NCI-H524 treated with DMSO at 0.1 percent for 48 hours (cell line): ENCODE measurements around the gene STXBP6.

Source experiments
- DNase-seq: peaks from one replicate; lab custom pipeline; 2025; lab: John Stamatoyannopoulos, UW

The STXBP6 gene

GRCh38 chr14:25015761-25016160 is 34.2 kb downstream of the STXBP6 start:
- DNase-seq = no peak

DNA sequence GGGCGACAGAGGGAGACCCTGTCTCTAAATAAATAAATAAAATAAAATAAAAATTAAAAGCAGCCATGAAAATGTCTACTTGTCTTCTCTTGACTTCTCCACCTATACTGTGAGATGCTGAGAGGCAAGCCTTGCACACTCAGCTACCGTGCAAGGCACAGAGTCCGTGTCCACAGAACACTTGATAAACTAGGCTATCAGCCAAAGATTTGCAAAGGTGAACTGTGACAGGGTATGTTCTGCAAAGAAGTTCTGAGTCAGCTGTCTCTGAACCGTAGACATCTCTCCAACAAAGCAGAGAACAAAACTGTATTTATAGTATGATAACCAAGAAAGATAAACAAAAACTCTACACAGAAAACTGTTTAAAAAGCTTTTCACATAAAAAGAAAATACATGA is 35.5 kb downstream of the STXBP6 start:
- DNase-seq = no peak

- DNase-seq = no peak
These were observed 38.9 kb downstream of the STXBP6 start for GRCh38 chr14:25011095-25011494.

- no peak for DNase-seq
These were observed 39.5 kb downstream of the STXBP6 start for GRCh38 chr14:25010471-25010870.

GRCh38 chr14:25009891-25010290 is 40.1 kb downstream of the STXBP6 start:
- no peak for DNase-seq

DNA sequence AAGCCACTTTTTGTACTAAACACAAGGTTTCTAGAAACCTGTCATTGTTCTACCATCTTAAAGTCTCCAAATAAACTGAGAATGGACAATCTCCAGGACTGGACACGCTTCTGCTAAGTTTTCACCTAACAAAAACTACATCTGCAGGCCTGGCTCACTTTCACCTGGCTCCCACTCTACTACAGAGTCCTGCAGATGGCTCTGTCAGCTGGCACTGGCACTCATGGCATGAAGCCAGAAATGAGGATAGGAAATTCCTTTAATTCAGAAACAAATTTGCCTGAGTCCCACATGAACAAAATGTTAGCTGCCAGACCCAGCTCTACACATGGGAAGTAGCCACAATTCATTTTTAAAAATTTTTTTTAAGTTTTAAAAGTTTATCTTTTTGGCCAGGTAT is 42.1 kb downstream of the STXBP6 start:
- peak; percentile 32 for DNase-seq

DNA sequence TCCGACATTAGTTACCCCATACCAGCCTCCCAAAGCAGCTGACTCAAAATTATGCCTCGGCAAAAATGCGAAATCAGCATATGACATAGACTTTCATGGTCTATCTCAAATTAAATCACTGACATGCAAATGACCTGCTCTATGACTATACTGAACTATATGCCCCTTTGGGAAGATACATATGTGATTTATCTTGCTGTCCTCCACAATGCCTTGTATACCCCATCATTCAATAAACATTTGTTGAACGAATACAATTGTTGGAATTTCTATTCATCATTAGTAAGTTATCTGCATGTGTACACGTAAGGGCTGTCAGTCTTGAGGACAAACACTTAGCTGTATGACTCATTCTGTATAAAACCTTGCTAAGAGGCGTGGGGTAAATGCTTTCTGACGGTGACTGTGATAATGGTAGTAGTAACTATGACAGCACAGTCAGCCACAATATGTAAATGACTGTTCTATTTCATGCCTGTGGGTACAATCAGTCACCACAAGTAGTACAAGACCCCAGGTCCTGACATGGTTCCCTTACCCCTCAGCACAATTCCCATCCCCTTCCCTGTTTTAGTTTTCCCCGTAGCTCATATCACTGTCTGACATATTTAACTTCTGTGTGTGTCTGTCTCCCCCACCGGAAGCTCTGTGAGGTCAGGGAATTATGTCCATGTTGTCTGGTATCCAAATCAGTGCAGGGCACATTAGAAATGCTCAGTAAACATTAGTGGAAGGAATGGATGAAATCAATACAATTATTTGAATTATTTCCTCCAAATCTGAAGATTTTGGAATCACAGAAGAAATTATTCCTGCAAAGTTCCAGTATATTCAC is 42.8 kb downstream of the STXBP6 start:
- DNase-seq = no peak

DNA sequence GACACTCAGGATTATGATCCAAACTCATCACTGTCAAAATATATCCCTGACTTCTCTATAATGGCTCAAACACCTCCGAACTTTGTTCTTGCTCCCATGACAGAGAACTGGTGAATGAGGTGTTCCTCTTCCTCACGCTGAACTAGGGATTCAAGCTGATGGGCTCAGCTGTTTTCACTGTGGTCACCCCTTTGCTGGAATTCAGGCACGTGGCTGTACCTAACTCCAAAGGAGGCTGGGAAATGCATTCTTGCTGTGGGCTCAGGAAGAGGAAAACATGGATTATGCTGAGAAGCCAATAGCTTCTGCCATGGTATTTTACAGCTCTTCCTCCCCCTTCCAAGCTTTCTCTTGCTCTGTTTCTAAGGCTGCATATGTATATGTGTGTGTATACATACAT is 43.9 kb downstream of the STXBP6 start:
- DNase-seq = no peak

- DNase-seq = no peak
These were observed 45.5 kb downstream of the STXBP6 start for GRCh38 chr14:25004389-25004809.

DNA sequence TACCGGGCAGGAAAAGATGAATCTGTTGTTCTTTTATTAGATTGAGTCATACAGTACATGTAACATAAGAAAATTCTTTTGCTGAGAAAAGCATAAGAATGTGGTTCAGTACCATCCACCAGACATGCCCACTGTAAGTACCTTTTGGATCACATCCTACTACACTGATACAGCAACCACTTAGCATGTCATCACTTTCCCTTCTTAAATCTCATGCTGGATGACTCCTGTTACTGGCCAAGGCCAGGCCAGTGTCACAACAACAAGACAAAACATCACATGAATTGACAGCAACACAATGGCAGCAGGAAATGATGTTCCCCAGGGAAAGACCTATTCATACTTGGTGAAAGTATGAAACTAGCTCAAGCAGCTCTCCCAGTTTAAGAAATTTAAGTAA is 46.4 kb downstream of the STXBP6 start:
- no peak for DNase-seq

GRCh38 chr14:25001601-25002000 is 48.3 kb downstream of the STXBP6 start:
- no peak for DNase-seq

DNA sequence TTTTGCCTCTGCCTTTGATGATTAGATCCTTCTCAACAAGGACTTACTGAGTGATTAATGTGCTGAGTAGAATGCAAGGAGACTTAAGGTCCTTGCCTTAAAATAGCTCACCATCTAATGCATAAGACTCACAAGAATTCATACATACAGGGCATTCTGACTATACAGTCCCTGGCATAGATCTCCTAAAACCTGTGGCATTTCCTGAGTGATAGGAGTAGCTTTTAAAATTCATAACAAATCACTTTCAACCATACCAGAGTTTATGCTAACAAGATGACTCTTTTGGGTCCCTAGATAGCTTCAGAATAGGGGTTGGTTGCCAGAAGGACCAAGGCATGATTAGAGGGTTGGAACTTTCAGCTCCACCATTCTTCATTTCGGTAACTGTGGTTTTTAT is 48.8 kb downstream of the STXBP6 start:
- no peak for DNase-seq

- no peak for DNase-seq
These were observed 50.8 kb downstream of the STXBP6 start for GRCh38 chr14:24999157-24999556.

DNA sequence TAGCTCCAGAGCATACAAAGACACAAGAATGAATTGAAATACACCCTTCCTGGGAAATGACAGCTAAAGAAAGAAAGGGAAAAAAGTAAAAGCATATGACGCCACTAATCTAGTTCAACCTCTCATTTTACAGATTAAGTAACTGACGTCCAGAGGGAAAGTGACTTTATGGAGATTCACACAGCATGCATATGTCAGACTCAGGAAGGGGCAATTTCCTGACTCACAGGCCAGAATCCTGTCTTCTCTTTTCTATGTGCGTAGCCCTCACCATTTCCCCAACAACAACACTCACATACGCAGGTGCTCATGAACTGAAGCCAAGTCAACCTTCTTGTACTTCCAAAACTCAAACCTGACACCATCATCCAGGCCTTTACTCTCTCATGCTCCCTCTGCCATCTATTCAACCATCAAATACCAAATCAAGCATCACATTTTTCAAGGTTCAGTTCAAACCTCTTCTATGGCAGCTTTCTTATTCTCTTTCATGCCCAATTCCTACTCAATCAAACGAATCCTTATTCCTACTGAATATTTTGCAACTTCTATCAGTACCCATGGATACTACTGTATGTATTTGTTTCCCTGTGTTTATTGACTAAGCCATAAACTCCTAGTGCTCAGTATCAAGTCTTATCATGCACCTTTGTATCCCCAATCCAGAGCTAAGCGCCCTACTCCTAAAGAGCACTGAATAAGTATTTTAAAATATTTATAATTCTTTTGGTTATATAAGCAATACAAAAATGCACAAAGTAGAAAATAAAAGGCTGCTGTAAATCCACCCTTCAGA is 52.8 kb downstream of the STXBP6 start:
- DNase-seq = no peak

DNA sequence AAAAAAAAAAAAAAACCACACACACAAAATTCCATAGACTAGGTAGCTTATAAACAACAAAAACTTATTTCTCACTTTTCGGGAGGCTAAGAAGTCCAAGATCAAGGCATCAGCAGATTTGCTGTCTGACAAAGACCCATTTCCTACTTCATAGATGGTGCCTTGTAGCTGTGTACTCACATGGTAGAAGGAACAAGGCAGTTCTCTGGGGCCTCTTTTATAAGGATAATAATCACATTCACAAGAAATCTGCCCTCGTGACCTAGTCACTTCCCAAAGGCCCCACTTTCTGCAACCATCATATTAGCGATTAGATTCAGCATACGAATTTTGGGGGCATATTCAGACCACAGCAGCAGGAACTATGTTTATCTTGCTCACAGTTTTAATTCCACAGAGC is 54.9 kb downstream of the STXBP6 start:
- DNase-seq = no peak

- no peak for DNase-seq
These were observed 56.3 kb downstream of the STXBP6 start for GRCh38 chr14:24993631-24994030.

DNA sequence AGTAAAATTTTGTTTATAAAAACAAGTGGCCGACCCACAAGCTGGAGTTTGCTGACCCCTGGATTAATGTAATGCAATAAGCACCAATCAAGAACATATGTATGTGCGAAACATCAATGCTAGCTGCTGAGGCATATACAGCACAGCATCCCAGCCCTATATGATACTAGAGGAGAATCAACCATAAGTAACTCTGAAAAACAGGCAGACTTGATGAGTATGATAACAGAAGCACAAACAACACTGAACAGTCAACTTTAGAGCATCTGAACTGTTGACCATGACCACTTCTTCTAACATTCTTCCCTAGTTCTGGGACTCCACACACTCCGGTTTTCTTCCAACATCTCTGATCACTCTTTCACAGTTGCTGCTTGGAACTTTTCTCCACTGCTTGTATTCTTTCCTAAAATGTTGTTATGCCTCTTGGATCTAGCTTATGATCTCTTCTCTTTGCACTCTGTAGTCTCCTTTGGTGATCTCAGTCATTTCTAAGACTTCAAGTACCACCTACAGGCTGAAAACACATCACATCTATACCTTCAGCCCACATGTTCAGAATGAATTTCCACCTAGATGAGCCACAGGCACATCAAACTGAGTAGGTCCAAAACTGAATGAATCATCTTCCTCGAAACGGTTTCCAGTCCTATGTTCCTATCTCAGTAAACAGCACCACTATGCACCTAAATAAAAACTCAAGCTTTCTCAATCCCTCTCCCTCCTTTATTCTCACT is 57.2 kb downstream of the STXBP6 start:
- no peak for DNase-seq

- DNase-seq = no peak
These were observed 58.1 kb downstream of the STXBP6 start for GRCh38 chr14:24991821-24992220.

DNA sequence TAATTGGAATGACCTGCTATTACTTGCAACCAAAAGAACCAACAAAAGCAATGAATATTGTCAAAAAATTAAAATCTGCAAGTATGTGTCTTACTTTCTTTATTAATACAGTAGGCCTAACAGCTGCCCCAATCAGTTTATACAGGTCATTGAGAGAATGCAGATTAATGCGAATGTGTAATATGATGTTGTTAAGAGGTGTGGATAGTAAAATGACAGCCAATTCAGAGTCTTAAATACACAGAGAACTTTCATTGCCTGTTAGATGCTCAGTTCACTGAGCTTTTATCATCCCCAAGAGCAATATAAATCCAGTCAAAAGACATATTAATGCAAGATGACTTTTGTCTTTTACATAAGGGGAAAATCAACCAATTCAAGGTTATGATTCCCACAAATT is 58.7 kb downstream of the STXBP6 start:
- no peak for DNase-seq

GRCh38 chr14:24990773-24991172 is 59.2 kb downstream of the STXBP6 start:
- DNase-seq = no peak

GRCh38 chr14:24990050-24990449 is 59.9 kb downstream of the STXBP6 start:
- DNase-seq = no peak

DNA sequence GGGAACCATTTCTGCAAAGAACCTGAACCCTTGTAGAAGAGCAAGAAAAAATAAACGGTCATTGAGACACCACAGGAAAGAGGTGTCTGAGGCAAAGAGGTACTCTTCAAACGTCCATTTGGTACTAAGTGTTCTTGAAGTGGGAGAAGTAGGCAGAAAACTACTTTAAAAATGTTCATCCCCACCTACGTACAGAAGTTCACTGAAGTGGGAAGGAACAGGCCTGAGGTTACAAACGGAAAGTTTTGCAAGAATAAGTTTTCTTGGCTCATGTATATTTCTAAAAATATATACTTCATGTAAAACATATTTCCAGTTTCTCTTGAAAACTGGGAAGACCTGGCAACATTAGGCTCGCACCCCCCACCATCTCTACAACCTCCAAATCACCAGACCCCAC is 61.2 kb downstream of the STXBP6 start:
- no peak for DNase-seq
